Measurements from ENCODE around the gene MAP3K4.

DNA sequence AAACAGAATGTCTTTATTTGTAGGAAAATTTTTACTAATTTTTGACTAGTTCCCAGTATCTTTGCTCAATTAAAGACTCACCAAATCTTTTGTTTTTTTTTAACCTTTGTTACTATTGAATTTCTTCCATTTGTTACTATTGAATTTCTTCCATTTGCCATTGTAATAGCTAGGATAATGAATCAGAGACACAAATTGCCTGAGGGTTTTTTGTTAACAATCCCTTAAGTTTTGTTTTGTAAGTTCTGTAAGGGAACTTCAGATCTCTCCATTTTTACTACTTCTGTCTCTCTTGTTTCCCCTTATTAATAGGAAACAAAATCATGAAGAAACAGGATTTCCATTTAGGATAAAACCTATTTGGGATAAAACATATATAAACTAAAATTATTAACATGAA is 104.3 kb downstream of the MAP3K4 start:
- TF ChIP-seq, protein P1, sequence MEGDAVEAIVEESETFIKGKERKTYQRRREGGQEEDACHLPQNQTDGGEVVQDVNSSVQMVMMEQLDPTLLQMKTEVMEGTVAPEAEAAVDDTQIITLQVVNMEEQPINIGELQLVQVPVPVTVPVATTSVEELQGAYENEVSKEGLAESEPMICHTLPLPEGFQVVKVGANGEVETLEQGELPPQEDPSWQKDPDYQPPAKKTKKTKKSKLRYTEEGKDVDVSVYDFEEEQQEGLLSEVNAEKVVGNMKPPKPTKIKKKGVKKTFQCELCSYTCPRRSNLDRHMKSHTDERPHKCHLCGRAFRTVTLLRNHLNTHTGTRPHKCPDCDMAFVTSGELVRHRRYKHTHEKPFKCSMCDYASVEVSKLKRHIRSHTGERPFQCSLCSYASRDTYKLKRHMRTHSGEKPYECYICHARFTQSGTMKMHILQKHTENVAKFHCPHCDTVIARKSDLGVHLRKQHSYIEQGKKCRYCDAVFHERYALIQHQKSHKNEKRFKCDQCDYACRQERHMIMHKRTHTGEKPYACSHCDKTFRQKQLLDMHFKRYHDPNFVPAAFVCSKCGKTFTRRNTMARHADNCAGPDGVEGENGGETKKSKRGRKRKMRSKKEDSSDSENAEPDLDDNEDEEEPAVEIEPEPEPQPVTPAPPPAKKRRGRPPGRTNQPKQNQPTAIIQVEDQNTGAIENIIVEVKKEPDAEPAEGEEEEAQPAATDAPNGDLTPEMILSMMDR (IDR thresholded peaks at IDR 0.05) = no peak
- TF ChIP-seq POLR2A (IDR thresholded peaks at IDR 0.05) = no peak

All from lower leg skin (tissue), 3 donors.